ENCODE data around the gene LTA. TPM values are rescaled to one million over a fixed set of nuclear protein-coding genes. Genes with fewer than 3 reads are reported as not detected.

The LTA gene
- total and polyA plus RNA-seq, 2 donors (not counting 1 experiment from before 2014, with no cell fraction given) = 8.6 to 8.8 TPM

DNA sequence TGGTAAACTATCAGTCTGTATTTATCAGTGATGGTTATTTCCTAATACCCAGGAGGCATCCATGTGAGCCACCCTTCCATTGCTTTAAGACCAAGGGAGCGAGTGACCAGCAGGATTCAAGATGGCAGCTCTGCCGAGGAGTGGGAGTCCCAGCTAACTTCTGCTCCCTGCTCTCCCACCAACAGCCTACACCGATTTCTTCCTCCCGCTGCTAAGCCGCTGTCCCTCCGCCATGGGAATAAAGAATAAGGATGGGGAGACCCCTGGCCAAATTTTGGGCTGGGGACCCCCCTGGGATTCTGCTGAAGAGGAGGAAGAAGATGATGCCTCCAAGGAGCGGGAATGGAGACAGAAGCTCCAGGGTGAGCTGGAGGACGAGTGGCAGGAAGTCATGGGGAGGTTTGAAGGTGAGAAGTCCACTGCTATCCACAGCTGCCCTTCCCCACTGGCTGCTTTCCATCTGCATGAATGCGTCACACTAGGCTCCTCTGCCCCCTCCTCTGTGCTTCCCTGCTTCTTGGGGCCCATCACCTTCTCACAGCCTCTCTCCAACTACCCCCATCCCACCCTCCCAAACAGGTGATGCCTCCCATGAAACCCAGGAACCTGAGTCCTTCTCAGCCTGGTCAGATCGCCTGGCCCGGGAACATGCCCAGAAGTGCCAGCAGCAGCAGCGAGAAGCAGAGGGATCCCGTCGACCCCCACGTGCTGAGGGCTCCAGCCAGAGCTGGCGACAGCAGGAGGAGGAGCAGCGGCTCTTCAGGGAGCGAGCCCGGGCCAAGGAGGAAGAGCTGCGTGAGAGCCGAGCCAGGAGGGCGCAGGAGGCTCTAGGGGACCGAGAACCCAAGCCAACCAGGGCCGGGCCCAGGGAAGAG lies 14.4 kb upstream of the LTA start:
- WGBS (ENCODE audit: insufficient coverage) = 53% methylated on average over 19 of the region's 24 CpGs
- Histone ChIP-seq H3K4me1 (ENCODE audit: control insufficient read depth in 2 of 2, insufficient read depth in 2 of 2, low read length in 2 of 2) (peaks cover 68 to 69% of the 10 kb centered on the region in 2 donors), H4K20me1 (ENCODE audit: control insufficient read depth, insufficient read depth, low read length, poor library complexity, severe bottlenecking) (peaks cover 20% of the 10 kb centered on the region), H3K36me3 (replicated peaks in 1 of 2; ENCODE audit: control extremely low read depth in 1 of 2, control insufficient read depth in 1 of 2, extremely low read depth in 1 of 2, insufficient read depth in 2 of 2, low read length in 1 of 2) (peaks cover 0 to 3% of the 10 kb centered on the region in 2 experiments), H3K4me3 (ENCODE audit: control extremely low read depth in 1 of 5, extremely low read depth in 1 of 5, insufficient read depth in 1 of 5, low read depth in 2 of 5, low read length in 4 of 5) (peak overlapping the region in 4 of 5 experiments; percentile 32 to 61 (median 42)), H3K4me2 (replicated peaks; ENCODE audit: low read depth, low read length, poor library complexity, severe bottlenecking) (peak overlapping the region; percentile 92), H3K9ac (ENCODE audit: low read length) (peak overlapping the region; percentile 54), H3K9me3 (ENCODE audit: control extremely low read depth in 1 of 3, control insufficient read depth in 2 of 3, insufficient read depth in 1 of 3, low read length in 2 of 3) (no peaks in the 10 kb centered on the region), H2AFZ (ENCODE audit: insufficient read depth, low read depth, low read length, poor library complexity, severe bottlenecking) (no peak overlapping the region), H3K27ac (ENCODE audit: low read length in 2 of 2) (peak overlapping the region; percentile 80 to 87), H3K27me3 (replicated peaks in 1 of 4; ENCODE audit: control extremely low read depth in 1 of 4, control insufficient read depth in 3 of 4, insufficient read depth in 4 of 4, low read length in 3 of 4) (no peaks in the 10 kb centered on the region), H3K79me2 (ENCODE audit: control insufficient read depth, insufficient read depth, low read length) (peaks cover 55% of the 10 kb centered on the region)
- peaks cover 72% of the 10 kb centered on the region for H3K4me1 Mint-ChIP-seq
- H3K9me3 Mint-ChIP-seq (ENCODE audit: insufficient read depth) = no peaks in the 10 kb centered on the region
- H3K27ac Mint-ChIP-seq = peak overlapping the region; percentile 32
- no peaks in the 10 kb centered on the region for H3K27me3 Mint-ChIP-seq
- no peak for TF ChIP-seq EZH2 (IDR thresholded peaks at IDR 0.05; ENCODE audit: borderline replicate concordance, insufficient read depth, low read depth, low read length, poor library complexity, severe bottlenecking)
- TF ChIP-seq, protein P1, sequence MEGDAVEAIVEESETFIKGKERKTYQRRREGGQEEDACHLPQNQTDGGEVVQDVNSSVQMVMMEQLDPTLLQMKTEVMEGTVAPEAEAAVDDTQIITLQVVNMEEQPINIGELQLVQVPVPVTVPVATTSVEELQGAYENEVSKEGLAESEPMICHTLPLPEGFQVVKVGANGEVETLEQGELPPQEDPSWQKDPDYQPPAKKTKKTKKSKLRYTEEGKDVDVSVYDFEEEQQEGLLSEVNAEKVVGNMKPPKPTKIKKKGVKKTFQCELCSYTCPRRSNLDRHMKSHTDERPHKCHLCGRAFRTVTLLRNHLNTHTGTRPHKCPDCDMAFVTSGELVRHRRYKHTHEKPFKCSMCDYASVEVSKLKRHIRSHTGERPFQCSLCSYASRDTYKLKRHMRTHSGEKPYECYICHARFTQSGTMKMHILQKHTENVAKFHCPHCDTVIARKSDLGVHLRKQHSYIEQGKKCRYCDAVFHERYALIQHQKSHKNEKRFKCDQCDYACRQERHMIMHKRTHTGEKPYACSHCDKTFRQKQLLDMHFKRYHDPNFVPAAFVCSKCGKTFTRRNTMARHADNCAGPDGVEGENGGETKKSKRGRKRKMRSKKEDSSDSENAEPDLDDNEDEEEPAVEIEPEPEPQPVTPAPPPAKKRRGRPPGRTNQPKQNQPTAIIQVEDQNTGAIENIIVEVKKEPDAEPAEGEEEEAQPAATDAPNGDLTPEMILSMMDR (IDR thresholded peaks at IDR 0.05) = no peak
- CTCF ChIA-PET = interaction anchor here (1.2 to 29.4 kb wide), 3 partner anchors 12 to 169 kb away, joined by 4 to 2241 read pairs (median 22); partner anchors contain the start of genes LST1, LTB, NCR3 and TNF
- POLR2A ChIA-PET = interaction anchor here (0.7 to 42.6 kb wide), 2 partner anchors 27 to 1516 kb away, joined by 5 to 1450 read pairs; partner anchors contain the start of genes HLA-DPA1, LST1, LTA and LTB
- ATAC-seq (ENCODE audit: low read depth) = no peak
- DNase-seq = no peak
- intact Hi-C loops (cut with micrococcal nuclease) = loop anchor here (2.0 kb wide), 1 partner anchor 23 kb away; no protein-coding TSS in a partner anchor
- H3K4me3 Mint-ChIP-seq = peak overlapping the region; percentile 45

Measured in B cell (primary cell).